GM12872 (cell line): ENCODE results near the gene PRRX2.

Source experiments
- CTCF ChIP-seq: IDR thresholded peaks from 3 replicates; pipeline ENCODE4 v1.5.1; 2011; ENCODE audit warnings: low read depth, mild to moderate bottlenecking, low read length, moderate library complexity; ENCODE audit not compliant: insufficient read depth

PRRX2 gene

DNA sequence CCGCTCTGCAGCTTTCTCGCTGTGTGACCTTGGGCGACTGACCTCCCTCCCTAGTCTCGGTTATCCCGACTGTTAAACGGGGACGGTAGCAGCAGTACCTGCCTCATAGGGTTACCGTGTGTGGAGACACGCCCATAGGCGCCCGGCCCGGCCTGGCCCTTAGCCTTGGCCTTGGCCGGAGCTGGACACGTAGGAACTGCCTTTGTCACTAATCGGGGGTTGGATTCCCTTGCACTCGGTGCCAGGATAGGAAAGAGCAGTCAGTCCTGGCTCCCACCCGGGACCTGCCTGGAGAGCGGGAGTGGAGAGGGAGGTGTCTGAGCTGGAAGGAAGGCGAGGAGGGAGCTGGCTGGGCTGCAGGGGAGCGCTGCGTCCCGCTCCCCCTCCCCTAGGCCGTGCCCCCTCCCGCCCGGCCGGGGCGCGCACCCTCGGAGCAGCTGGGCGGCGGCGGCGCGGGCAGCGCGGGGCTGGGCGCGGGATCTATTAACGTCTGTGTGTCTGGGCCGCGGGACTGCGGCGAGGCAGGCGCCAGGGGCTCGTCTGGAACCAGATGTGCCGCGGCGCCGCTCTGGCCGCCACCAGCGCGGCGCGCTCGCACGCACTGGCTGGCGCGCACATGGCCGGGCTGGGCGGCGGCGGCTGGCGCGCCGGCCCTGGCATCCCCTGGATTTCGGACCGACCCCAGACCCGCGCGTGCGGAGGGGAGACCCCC is 31.7 kb downstream of the PRRX2 start:
- no peak for TF ChIP-seq CTCF

DNA sequence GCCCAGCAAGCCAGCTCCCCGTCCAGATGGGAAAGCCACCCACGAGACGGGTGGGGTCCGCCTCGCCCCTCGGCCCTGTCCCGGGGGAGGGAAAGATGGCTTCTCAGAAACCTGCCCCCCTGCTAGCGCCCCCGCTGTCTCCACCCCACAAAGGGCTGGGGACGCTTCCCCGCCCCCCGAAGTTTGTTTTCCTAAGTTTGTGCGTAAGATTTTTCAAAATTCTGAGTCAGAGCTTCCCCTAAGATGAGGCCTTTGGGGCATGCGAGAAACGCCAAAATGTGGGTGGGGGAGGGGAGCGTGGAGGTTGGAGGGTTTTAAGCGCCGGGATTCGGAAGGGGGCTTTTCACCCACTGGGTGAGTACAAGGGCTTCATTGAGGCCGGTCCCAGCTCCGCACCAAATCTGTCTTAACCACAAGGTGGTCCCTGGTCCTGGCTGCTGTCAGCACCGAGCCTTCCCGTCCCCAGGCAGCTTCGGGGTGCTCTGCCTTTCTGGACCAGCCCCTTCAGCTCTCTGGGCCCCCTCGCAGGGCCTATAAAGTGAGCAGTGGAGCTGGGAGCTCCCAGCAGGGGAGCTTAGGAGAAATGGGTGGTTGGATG is 32.3 kb downstream of the PRRX2 start:
- no peak for TF ChIP-seq CTCF

- TF ChIP-seq CTCF = no peak
Observed at GRCh38 chr9:129698254-129698757, 32.9 kb downstream of the PRRX2 start.

DNA sequence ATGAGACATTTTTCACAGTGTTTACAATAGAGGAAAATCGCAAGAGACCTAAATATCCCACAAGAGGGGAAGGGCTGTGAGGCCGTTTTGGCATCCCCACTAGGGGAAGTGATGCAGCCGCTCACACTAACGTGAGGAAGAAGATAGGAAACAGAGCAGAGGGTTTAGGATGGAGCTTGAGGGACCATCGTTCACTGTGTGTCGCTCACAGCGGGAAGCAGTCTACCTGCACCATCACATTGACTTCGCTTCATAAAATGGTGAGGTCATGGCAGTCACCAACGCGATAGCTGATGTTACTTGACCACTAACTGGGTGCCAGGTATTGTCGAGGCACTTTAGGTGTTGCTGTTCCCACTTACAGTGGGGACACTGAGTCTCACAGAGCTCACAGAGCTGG is 35.6 kb downstream of the PRRX2 start:
- TF ChIP-seq CTCF = no peak

GRCh38 chr9:129701549-129701948 is 36.1 kb downstream of the PRRX2 start:
- no peak for TF ChIP-seq CTCF

- no peak for TF ChIP-seq CTCF
Observed at GRCh38 chr9:129702589-129703520, 37.4 kb downstream of the PRRX2 start.
